PC-3 (cell line): ENCODE measurements around the gene KAT2B.

Experiments
- EZH2 ChIP-seq: fragments of 300-600 bp; sonication (generic); IDR thresholded peaks from one replicate; pipeline ENCODE4 v1.6.1; 2017; ENCODE audit warnings: antibody characterized with exemption, mild to moderate bottlenecking, low read length; ENCODE audit not compliant: unreplicated experiment
- EZH2phosphoT487 ChIP-seq: fragments of 300-600 bp; sonication (generic); IDR thresholded peaks from 2 replicates; pipeline ENCODE4 v1.6.1; 2018; ENCODE audit warnings: mild to moderate bottlenecking, antibody characterized with exemption, low read length, borderline replicate concordance
- TF ChIP-seq, protein P1 (sequence below): fragments of 300-600 bp; sonication (generic); conservative IDR thresholded peaks from 2 replicates; pipeline ENCODE4 v1.5.1; 2017; ENCODE audit warnings: antibody characterized with exemption, low read depth, mild to moderate bottlenecking, low read length

DNA sequence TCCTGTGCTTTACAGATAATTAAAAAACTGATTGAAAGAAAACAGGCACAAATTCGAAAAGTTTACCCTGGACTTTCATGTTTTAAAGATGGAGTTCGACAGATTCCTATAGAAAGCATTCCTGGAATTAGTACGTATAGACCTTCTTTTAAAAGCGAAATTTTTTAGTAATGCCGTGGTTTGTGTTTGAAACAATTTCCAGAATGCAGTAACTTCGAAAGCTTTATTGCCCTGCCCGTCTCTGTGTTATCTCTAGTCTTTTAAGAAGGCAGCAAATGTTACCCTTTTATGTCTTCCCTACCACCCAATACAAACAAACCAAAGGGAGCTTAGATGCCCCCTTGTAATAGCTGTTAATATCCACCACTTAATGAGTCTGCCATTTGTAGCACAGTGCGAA, 106.1 kb downstream of the KAT2B start:
- no peak for TF ChIP-seq EZH2
- TF ChIP-seq, protein P1, sequence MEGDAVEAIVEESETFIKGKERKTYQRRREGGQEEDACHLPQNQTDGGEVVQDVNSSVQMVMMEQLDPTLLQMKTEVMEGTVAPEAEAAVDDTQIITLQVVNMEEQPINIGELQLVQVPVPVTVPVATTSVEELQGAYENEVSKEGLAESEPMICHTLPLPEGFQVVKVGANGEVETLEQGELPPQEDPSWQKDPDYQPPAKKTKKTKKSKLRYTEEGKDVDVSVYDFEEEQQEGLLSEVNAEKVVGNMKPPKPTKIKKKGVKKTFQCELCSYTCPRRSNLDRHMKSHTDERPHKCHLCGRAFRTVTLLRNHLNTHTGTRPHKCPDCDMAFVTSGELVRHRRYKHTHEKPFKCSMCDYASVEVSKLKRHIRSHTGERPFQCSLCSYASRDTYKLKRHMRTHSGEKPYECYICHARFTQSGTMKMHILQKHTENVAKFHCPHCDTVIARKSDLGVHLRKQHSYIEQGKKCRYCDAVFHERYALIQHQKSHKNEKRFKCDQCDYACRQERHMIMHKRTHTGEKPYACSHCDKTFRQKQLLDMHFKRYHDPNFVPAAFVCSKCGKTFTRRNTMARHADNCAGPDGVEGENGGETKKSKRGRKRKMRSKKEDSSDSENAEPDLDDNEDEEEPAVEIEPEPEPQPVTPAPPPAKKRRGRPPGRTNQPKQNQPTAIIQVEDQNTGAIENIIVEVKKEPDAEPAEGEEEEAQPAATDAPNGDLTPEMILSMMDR, result no peak
- TF ChIP-seq EZH2phosphoT487, result no peak
